CD4-positive, alpha-beta T cell (primary cell): ENCODE results near the gene AGBL5. TPM values are rescaled to one million over a fixed set of nuclear protein-coding genes. Genes with fewer than 3 reads are reported as not detected.

Experiments
- ATAC-seq: fragments of 200-7000 bp; cut with Tn5 transposase; one replicate; pipeline ENCODE4 v1.10.0; 2022; ENCODE audit warnings: mild to moderate bottlenecking; ENCODE audit not compliant: poor library complexity
- CTCF ChIA-PET: fragments of 350-600 bp; sonication (Branson Sonifier 250); formaldehyde crosslinking; loops from one replicate; lab custom pipeline; 2021; ENCODE audit warnings: antibody characterized with exemption, inconsistent platforms; lab: Charles Lee
- POLR2A ChIA-PET: fragments of 350-600 bp; sonication (Branson Sonifier 250); formaldehyde crosslinking; loops from one replicate; lab custom pipeline; 2021; ENCODE audit warnings: antibody characterized with exemption, inconsistent platforms; lab: Charles Lee
- DNase-seq, 14 experiments: peaks; one replicate each; pipeline ENCODE4 v3.0.0-alpha.2; 2013 to 2020; ENCODE audit warnings: mixed read lengths in 2 of 14
- H3K27ac ChIP-seq, 2 donors: one replicate each; pipeline versions ENCODE4 v1.5.1 to v1.7.0; 2013; ENCODE audit warnings: low read length in 2 of 2, low read depth in 1 of 2, mild to moderate bottlenecking in 1 of 2
- H3K27me3 ChIP-seq, 2 experiments: 1 replicate in 1 of 2; 2 replicates in 1 of 2; pipeline versions ENCODE4 v1.6.1 to v1.7.0; 2013; ENCODE audit warnings: low read length in 2 of 2, control low read depth in 1 of 2, mild to moderate bottlenecking in 1 of 2, moderate library complexity in 1 of 2; ENCODE audit not compliant: insufficient read depth in 2 of 2, control insufficient read depth in 1 of 2
- H3K36me3 ChIP-seq: one replicate; pipeline ENCODE4 v1.6.1; 2013; ENCODE audit warnings: low read length, control low read depth; ENCODE audit not compliant: insufficient read depth
- H3K4me1 ChIP-seq: one replicate; pipeline ENCODE4 v1.6.1; 2013; ENCODE audit warnings: low read length, control low read depth; ENCODE audit not compliant: insufficient read depth
- H3K4me3 ChIP-seq: one replicate; pipeline ENCODE4 v1.5.1; 2013; ENCODE audit warnings: mild to moderate bottlenecking, low read length, moderate library complexity
- H3K9me3 ChIP-seq, 2 experiments: 1 replicate in 1 of 2; 2 replicates in 1 of 2; pipeline versions ENCODE4 v1.6.1 to v1.7.0; 2013; ENCODE audit warnings: low read length in 2 of 2, mild to moderate bottlenecking in 2 of 2, control low read depth in 1 of 2, moderate library complexity in 1 of 2; ENCODE audit not compliant: control insufficient read depth in 1 of 2, insufficient read depth in 1 of 2
- H3K27ac Mint-ChIP-seq: one replicate; pipeline ENCODE4 v1.8.0; 2020; ENCODE audit warnings: mixed read lengths
- H3K27me3 Mint-ChIP-seq: one replicate; pipeline ENCODE4 v1.8.0; 2021; ENCODE audit warnings: mixed read lengths
- H3K36me3 Mint-ChIP-seq: one replicate; pipeline ENCODE4 v1.8.0; 2021; ENCODE audit warnings: low read depth, mixed read lengths
- H3K4me1 Mint-ChIP-seq: one replicate; pipeline ENCODE4 v1.8.0; 2021; ENCODE audit warnings: low read depth, mixed read lengths
- H3K4me3 Mint-ChIP-seq: one replicate; pipeline ENCODE4 v1.8.0; 2020; ENCODE audit warnings: mild to moderate bottlenecking, mixed read lengths
- H3K9me3 Mint-ChIP-seq: one replicate; pipeline ENCODE4 v1.8.0; 2020; ENCODE audit warnings: mixed read lengths
- intact Hi-C, 2 experiments: fragments of 100-400 bp; cut with DNase I in 1 of 2; cut with micrococcal nuclease in 1 of 2; formaldehyde crosslinking; loops; one replicate each; pipeline versions ENCODE4 v1.15.1 to v1.9.0; 2023 to 2025; cut with DNase I, micrococcal nuclease
- total RNA-seq, 174 experiments: library from RNA in 2 of 174; stranded (reverse) in 2 of 174; gene quantifications; one replicate each; pipeline ENCODE4 v1.2.3 and lab custom pipeline; 2021 to 2026
- TF ChIP-seq, protein P1 (sequence below): fragments of 200-600 bp; IDR thresholded peaks from one replicate; pipeline ENCODE4 v1.8.0; 2022; ENCODE audit warnings: antibody characterized with exemption, mild to moderate bottlenecking

Gene AGBL5
- total RNA-seq, 2 experiments from 2014 or later, result 10.8 to 11.6 TPM

DNA sequence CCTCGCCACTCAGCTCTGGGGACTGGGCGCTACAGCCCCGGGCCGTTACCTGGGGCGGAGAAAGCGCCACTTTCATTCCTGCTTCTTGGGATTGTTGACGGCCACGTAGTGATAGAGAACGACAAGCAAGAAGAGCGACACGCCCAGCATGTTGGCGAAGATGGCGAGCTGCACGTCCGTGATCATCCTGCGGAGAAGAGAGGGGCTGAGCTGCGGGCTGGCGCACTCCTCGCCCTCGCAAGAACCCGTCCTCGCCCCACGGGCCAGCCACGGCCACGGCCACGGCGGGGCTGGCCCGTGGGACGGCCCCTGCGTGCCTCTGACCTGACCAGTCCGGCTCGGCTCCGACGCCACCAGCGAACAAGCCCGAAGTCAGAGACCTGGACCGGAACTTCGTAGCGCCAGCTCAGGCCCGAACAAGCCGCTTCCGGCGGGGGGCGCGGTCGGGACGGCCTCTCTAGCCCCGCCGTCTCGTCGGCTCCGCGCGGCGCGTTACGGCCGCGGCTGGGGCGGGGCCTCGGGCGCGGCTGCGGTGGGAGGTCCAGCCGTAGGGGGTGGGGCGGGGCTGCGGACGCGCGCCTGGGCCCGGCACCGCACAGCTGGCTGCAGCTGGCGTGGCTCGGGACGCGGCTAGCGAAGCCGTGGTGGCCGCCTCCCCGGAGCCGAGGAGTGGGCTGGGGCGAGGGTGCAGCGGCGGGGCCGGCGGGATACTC lies 20.0 kb downstream of the AGBL5 start, which contains the start of gene OST4:
OST4 (minus strand) TSS at position 378 of the 713 bp plus-strand sequence.
- Mint-ChIP-seq H3K36me3 (peaks cover 40% of the 10 kb centered on the region), H3K4me1 (peaks cover 84% of the 10 kb centered on the region), H3K4me3 (peak within 1 kb of the TSS; percentile 99), H3K27ac (peak within 1 kb of the TSS; percentile 98), H3K27me3 (no peaks in the 10 kb centered on the region), H3K9me3 (no peaks in the 10 kb centered on the region)
- CTCF ChIA-PET, result interaction anchor here (1.0 to 1.4 kb wide), 9 partner anchors 10 to 109 kb away, joined by 3 to 9 read pairs (median 4); partner anchors contain the start of genes AGBL5 and KHK
- Histone ChIP-seq H3K27me3 (no peaks in the 10 kb centered on the region), H3K36me3 (peaks cover 32% of the 10 kb centered on the region), H3K4me1 (peaks cover 74% of the 10 kb centered on the region), H3K27ac (peak within 1 kb of the TSS; percentile 90 to 91), H3K9me3 (no peaks in the 10 kb centered on the region), H3K4me3 (peak within 1 kb of the TSS; percentile 99)
- POLR2A ChIA-PET, result interaction anchor here (0.6 to 13.4 kb wide), 18 partner anchors 9 to 1703 kb away, joined by 3 to 301 read pairs (median 3); partner anchors contain the start of genes ABHD1, AGBL5, ATRAID and CENPA
- peak; percentile 86 for ATAC-seq
- intact Hi-C loops, result loop anchor here (1.0 to 5.0 kb wide), 6 partner anchors 15 to 557 kb away; partner anchors contain the start of genes AGBL5 (in 2 of the 2), ATRAID (in 1 of the 2), CCDC121 (in 1 of the 2) and GPN1 (in 1 of the 2)
- peak; percentile 76 to 95 (median 86) for DNase-seq
- TF ChIP-seq, protein P1, sequence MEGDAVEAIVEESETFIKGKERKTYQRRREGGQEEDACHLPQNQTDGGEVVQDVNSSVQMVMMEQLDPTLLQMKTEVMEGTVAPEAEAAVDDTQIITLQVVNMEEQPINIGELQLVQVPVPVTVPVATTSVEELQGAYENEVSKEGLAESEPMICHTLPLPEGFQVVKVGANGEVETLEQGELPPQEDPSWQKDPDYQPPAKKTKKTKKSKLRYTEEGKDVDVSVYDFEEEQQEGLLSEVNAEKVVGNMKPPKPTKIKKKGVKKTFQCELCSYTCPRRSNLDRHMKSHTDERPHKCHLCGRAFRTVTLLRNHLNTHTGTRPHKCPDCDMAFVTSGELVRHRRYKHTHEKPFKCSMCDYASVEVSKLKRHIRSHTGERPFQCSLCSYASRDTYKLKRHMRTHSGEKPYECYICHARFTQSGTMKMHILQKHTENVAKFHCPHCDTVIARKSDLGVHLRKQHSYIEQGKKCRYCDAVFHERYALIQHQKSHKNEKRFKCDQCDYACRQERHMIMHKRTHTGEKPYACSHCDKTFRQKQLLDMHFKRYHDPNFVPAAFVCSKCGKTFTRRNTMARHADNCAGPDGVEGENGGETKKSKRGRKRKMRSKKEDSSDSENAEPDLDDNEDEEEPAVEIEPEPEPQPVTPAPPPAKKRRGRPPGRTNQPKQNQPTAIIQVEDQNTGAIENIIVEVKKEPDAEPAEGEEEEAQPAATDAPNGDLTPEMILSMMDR, result no peak

DNA sequence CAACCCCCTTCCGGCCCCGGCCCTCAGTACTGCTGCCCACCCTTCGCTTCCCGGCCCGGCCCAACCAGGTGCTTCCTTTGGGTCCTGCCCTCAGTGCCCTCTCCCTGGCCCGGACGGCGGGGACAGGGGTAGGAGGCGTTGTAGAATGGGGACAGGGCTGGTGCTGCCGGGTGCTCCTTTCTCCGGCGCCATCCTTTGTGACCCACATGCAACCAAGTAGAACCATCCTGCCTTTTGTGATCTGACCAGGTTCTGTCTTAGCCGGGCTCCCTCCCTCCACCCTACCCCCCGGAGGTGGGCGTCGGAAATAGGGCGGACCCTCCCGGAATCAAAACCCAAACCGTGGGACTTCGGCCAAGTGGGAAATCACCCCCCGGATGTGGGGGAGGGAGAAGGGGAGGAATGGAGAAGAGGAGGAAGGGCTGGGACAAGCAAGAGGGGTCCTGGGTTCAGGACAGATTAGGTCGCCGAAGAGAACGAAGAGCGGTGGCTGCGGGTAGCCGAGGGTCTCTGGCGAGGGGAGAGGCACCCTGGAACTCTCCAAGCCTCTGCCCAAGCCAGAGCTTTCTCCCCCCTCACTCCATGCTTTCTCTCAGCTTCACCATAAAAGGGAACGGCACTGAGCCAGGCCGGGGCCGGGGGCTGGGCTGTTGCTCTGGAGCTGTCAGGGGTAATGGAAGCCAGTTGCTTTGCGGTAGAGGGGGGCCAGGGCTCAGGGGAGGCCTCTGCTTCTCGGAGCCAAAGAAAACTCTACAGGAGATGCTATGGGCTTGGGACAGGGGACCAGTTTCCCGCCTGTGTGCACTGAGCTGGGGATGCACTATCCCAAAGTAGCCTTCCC lies 20.7 kb downstream of the AGBL5 start:
- Histone ChIP-seq H3K4me1 (peaks cover 74% of the 10 kb centered on the region), H3K27me3 (no peaks in the 10 kb centered on the region), H3K27ac (peak overlapping the region; percentile 78 to 91), H3K36me3 (peaks cover 29% of the 10 kb centered on the region), H3K4me3 (peak overlapping the region; percentile 99), H3K9me3 (no peaks in the 10 kb centered on the region)
- POLR2A ChIA-PET, result interaction anchor here (0.7 to 13.4 kb wide), 13 partner anchors 9 to 308 kb away, joined by 3 to 301 read pairs (median 5); partner anchors contain the start of genes ABHD1, AGBL5, ATRAID and CENPA
- Mint-ChIP-seq H3K4me1 (peaks cover 90% of the 10 kb centered on the region), H3K27ac (peak overlapping the region; percentile 81), H3K36me3 (peaks cover 38% of the 10 kb centered on the region), H3K9me3 (no peaks in the 10 kb centered on the region), H3K4me3 (peak overlapping the region; percentile 86), H3K27me3 (no peaks in the 10 kb centered on the region)
- intact Hi-C loops, result loop anchor here (1.0 to 5.0 kb wide), 7 partner anchors 8 to 557 kb away; partner anchors contain the start of genes AGBL5 (in 2 of the 2), ATRAID (in 1 of the 2), CCDC121 (in 1 of the 2) and GPN1 (in 1 of the 2)
- CTCF ChIA-PET, result interaction anchor here (1.0 to 1.4 kb wide), 9 partner anchors 9 to 110 kb away, joined by 3 to 9 read pairs (median 4); partner anchors contain the start of genes AGBL5 and KHK
- TF ChIP-seq, protein P1, result no peak
- DNase-seq, result peak in 2 of 14 experiments; percentile 21 to 51
- peak; percentile 21 for ATAC-seq
